ENCODE data around the gene RAP1GAP. TPM values are rescaled to one million over a fixed set of nuclear protein-coding genes. Genes with fewer than 3 reads are reported as not detected.
A peak's percentile ranks its signal among the peaks of the same experiment; 100 is the strongest.

Gene RAP1GAP
- total and polyA plus RNA-seq, 9 of the 15 experiments (the other 6 are each of a cell fraction or from before 2014, with no cell fraction given), result 0.29 to 30.2 (median 19.2) TPM

GRCh38 chr1:21618561-21619374, 50.4 kb downstream of the RAP1GAP start (continued):
- peak; percentile 94 for TF ChIP-seq ZNF592 (IDR thresholded peaks at IDR 0.05)
- TF ChIP-seq ASH1L (IDR thresholded peaks at IDR 0.05; ENCODE audit: borderline replicate concordance, low read depth, partially characterized antibody), result no peak
- no peak for TF ChIP-seq U2AF2 (optimal IDR thresholded peaks at IDR 0.05; ENCODE audit: low read depth, low read length)
- TF ChIP-seq ZNF717 (CRISPR knock-in tag; IDR thresholded peaks at IDR 0.05), result no peak
- no peak for TF ChIP-seq ETS2 (tag; IDR thresholded peaks at IDR 0.05; ENCODE audit: borderline replicate concordance, poor library complexity, severe bottlenecking)
- no peak for TF ChIP-seq MTA3 (IDR thresholded peaks at IDR 0.05; ENCODE audit: borderline replicate concordance)
- no peak for TF ChIP-seq ZNF764 (CRISPR knock-in tag; IDR thresholded peaks at IDR 0.05; ENCODE audit: low read depth)
- TF ChIP-seq ELK1 (CRISPR knock-in tag; IDR thresholded peaks at IDR 0.05), result no peak
- no peak for TF ChIP-seq RCOR1 (IDR thresholded peaks at IDR 0.05; ENCODE audit: borderline replicate concordance in 1 of 2, low read depth in 2 of 2, low read length in 2 of 2)
- no peak for TF ChIP-seq NCOA2 (IDR thresholded peaks at IDR 0.05; ENCODE audit: partially characterized antibody in 2 of 2)
- TF ChIP-seq MLX (CRISPR knock-in tag; conservative IDR thresholded peaks at IDR 0.05), result peak in 1 of 2 experiments; percentile 73; a peak in 1 of 4 replicates
- no peak for TF ChIP-seq BCLAF1 (IDR thresholded peaks at IDR 0.05; ENCODE audit: borderline replicate concordance in 1 of 2, control insufficient read depth in 1 of 2, low read depth in 2 of 2, low read length in 1 of 2)
- no peak for TF ChIP-seq NUFIP1 (IDR thresholded peaks at IDR 0.05; ENCODE audit: partially characterized antibody)
- TF ChIP-seq HNRNPH1 (optimal IDR thresholded peaks at IDR 0.05; ENCODE audit: low read depth, low read length), result no peak
- TF ChIP-seq SUPT5H (IDR thresholded peaks at IDR 0.05), result peak; percentile 45; the same call in 1 of the 2 replicates
- no peak for TF ChIP-seq RHOXF2B (CRISPR knock-in tag; conservative IDR thresholded peaks at IDR 0.05)
- no peak for TF ChIP-seq MEF2D (tag; conservative IDR thresholded peaks at IDR 0.05; ENCODE audit: low read depth)
- no peak for TF ChIP-seq SMAD2 (IDR thresholded peaks at IDR 0.05; ENCODE audit: low read depth, low read length)

All from K562 (cell line).